ENCODE measurements around the gene CEP164. TPM values are rescaled to one million over a fixed set of nuclear protein-coding genes. Genes with fewer than 3 reads are reported as not detected.
"Not testable (repeated sequence)": the region's sequence is repeated elsewhere in the genome, so short reads cannot be mapped to it uniquely, and the experiment has no call there.

Gene CEP164
- total and polyA plus RNA-seq, 9 of the 15 experiments (the other 6 are each of a cell fraction or from before 2014, with no cell fraction given): 2.1 to 16.5 (median 10.4) TPM

- H3K27ac ChIP-seq (ENCODE audit: extremely low read depth, low read depth, low read length); H3K9me3 ChIP-seq (replicated peaks; ENCODE audit: control insufficient read depth, insufficient read depth, low read depth, low read length); H3K4me1 ChIP-seq (replicated peaks in 1 of 2; ENCODE audit: control insufficient read depth in 2 of 2, insufficient read depth in 2 of 2, low read length in 2 of 2); H3K4me3 ChIP-seq; H3K4me2 ChIP-seq (ENCODE audit: insufficient read depth, low read length); H3K9ac ChIP-seq (ENCODE audit: insufficient read depth in 1 of 2, low read depth in 2 of 2, low read length in 2 of 2); ATAC-seq; H4K20me1 ChIP-seq (replicated peaks; ENCODE audit: control insufficient read depth, insufficient read depth, low read length); H3K9me1 ChIP-seq (ENCODE audit: control insufficient read depth, insufficient read depth, low read length); H3K79me2 ChIP-seq (ENCODE audit: control insufficient read depth, insufficient read depth, low read length); H3K36me3 ChIP-seq (ENCODE audit: control insufficient read depth, insufficient read depth, low read length); FAIRE-seq; H2AFZ ChIP-seq (ENCODE audit: low read depth, low read length); intact Hi-C loops (cut with micrococcal nuclease); CTCF ChIA-PET (ENCODE audit: low intra/inter-chr PET ratio); POLR2A ChIA-PET; H3K27me3 ChIP-seq (ENCODE audit: control insufficient read depth in 2 of 2, insufficient read depth in 2 of 2, low read length in 2 of 2); DNase-seq (ENCODE audit: extremely low read depth in 1 of 4, low spot score in 3 of 4); BruUV-seq (replicated peaks); in situ Hi-C loops (cut with MboI): not testable (repeated sequence)
- TF ChIP-seq TRIM28 (IDR thresholded peaks at IDR 0.05) (peak; percentile 58; the same call in 1 of the 2 replicates), ZNF280A (IDR thresholded peaks at IDR 0.05; ENCODE audit: low read depth, partially characterized antibody) (peak; percentile 24), ZNF766 (CRISPR knock-in tag; conservative IDR thresholded peaks at IDR 0.05) (0 out of 2 replicates have a peak, but pooled peaks have one; percentile 36), ZNF707 (CRISPR knock-in tag; conservative IDR thresholded peaks at IDR 0.05) (peak; percentile 98)
- WGBS (ENCODE audit: insufficient coverage, low coverage, missing lambda C conversion rate): 39% methylated on average over 2 of the region's 2 CpGs
Observed at GRCh38 chr11:117405898-117406297, 78.2 kb downstream of the CEP164 start.

- Histone ChIP-seq H3K4me2 (ENCODE audit: insufficient read depth, low read length) (no peak overlapping the region), H3K27me3 (ENCODE audit: control insufficient read depth in 2 of 2, insufficient read depth in 2 of 2, low read length in 2 of 2) (peaks cover 0 to 5% of the 10 kb centered on the region in 2 experiments; a peak in 1 of 5 replicates), H3K4me1 (replicated peaks in 1 of 2; ENCODE audit: control insufficient read depth in 2 of 2, insufficient read depth in 2 of 2, low read length in 2 of 2) (peaks cover 0 to 8% of the 10 kb centered on the region in 2 experiments; a peak in 1 of 5 replicates), H3K36me3 (ENCODE audit: control insufficient read depth, insufficient read depth, low read length) (no peaks in the 10 kb centered on the region), H3K27ac (ENCODE audit: extremely low read depth, low read depth, low read length) (no peak overlapping the region), H3K9me1 (ENCODE audit: control insufficient read depth, insufficient read depth, low read length) (no peaks in the 10 kb centered on the region), H3K4me3 (no peak overlapping the region), H3K9me3 (replicated peaks; ENCODE audit: control insufficient read depth, insufficient read depth, low read depth, low read length) (peaks cover 2% of the 10 kb centered on the region; the same call in 1 of the 2 replicates), H3K79me2 (ENCODE audit: control insufficient read depth, insufficient read depth, low read length) (no peaks in the 10 kb centered on the region), H3K9ac (ENCODE audit: insufficient read depth in 1 of 2, low read depth in 2 of 2, low read length in 2 of 2) (no peak overlapping the region), H2AFZ (ENCODE audit: low read depth, low read length) (no peak overlapping the region), H4K20me1 (replicated peaks; ENCODE audit: control insufficient read depth, insufficient read depth, low read length) (no peaks in the 10 kb centered on the region)
- WGBS (ENCODE audit: insufficient coverage, low coverage, missing lambda C conversion rate): 49% methylated on average over 6 of the region's 6 CpGs
- intact Hi-C loops (cut with micrococcal nuclease) (no loop called here), in situ Hi-C loops (cut with MboI) (no loop called here)
- DNase-seq (ENCODE audit: extremely low read depth in 1 of 4, low spot score in 3 of 4) (no peak), ATAC-seq (no peak), FAIRE-seq (no peak)
- BruUV-seq (replicated peaks): no TSS peak
- ChIA-PET POLR2A (no interaction called here), CTCF (ENCODE audit: low intra/inter-chr PET ratio) (no interaction called here)
- TF ChIP-seq ESRRB (CRISPR knock-in tag; IDR thresholded peaks at IDR 0.05; ENCODE audit: borderline replicate concordance): no peak
- no peak for TF ChIP-seq THRAP3 (IDR thresholded peaks at IDR 0.05; ENCODE audit: borderline replicate concordance)
- TF ChIP-seq FOXJ3 (CRISPR knock-in tag; IDR thresholded peaks at IDR 0.05): no peak
- no peak for TF ChIP-seq RBM22 (IDR thresholded peaks at IDR 0.05; ENCODE audit: low read depth, low read length, poor library complexity, severe bottlenecking)
- no peak for TF ChIP-seq USF2 (CRISPR knock-in tag; IDR thresholded peaks at IDR 0.05)
- TF ChIP-seq SP2 (IDR thresholded peaks at IDR 0.05; ENCODE audit: extremely low read depth, low read depth, low read length, poor library complexity, severe bottlenecking): no peak
- TF ChIP-seq TAF7 (tag; IDR thresholded peaks at IDR 0.05): no peak
- no peak for TF ChIP-seq ARHGAP35 (IDR thresholded peaks at IDR 0.05; ENCODE audit: partially characterized antibody)
- TF ChIP-seq ZC3H8 (IDR thresholded peaks at IDR 0.05): no peak
- no peak for TF ChIP-seq NRF1 (conservative IDR thresholded peaks at IDR 0.05 in 1 of 2, IDR thresholded peaks at IDR 0.05 in 1 of 2)
- TF ChIP-seq ETS2 (tag; IDR thresholded peaks at IDR 0.05; ENCODE audit: borderline replicate concordance, poor library complexity, severe bottlenecking): no peak
- no peak for TF ChIP-seq EHMT2 (IDR thresholded peaks at IDR 0.05)
Observed at GRCh38 chr11:117407016-117407415, 79.4 kb downstream of the CEP164 start.
